ENCODE results near the gene COA1.
A peak's percentile ranks its signal among the peaks of the same experiment; 100 is the strongest.

The COA1 gene

DNA sequence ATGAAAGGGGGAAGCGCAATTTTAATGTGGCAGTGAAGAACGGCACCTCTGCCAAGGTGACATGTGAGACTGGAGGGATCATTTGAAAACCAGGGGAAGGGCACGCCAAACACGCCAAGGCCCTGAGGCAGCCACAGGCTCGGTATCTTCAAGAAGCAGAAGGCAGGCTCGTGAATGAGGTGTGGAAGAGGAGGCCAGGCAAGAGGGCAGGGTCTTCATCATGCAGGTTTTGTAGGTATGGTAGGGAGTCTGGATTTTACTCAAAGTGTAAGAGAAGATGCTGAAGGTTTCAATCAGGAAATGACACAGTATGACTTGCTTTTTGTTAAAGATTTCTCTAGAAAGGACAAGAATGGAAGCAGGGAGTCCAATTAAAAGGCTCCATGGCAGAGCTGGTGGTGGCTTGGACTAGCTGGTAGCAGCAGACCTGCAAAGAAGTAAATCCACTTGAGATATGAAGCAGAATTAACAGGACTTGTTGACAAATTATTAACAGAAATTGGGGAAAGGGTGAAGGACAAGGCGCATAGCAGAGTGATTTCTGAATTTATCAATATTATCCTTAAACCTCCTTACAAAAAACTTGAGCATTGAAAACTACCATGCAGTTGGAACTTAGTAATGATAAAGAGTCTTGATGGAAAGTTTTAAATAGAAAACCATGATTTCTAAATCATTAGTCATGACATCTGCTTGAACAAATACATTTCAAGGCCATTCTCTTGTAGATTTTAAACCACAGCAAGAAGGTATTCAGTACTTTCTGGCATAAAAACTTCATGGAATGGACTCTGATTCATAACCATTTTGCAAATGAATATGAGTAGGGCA, 70.4 kb downstream of the COA1 start:
- DNase-seq (ENCODE audit: low read depth), result peak; percentile 91
- TF ChIP-seq, protein P1, sequence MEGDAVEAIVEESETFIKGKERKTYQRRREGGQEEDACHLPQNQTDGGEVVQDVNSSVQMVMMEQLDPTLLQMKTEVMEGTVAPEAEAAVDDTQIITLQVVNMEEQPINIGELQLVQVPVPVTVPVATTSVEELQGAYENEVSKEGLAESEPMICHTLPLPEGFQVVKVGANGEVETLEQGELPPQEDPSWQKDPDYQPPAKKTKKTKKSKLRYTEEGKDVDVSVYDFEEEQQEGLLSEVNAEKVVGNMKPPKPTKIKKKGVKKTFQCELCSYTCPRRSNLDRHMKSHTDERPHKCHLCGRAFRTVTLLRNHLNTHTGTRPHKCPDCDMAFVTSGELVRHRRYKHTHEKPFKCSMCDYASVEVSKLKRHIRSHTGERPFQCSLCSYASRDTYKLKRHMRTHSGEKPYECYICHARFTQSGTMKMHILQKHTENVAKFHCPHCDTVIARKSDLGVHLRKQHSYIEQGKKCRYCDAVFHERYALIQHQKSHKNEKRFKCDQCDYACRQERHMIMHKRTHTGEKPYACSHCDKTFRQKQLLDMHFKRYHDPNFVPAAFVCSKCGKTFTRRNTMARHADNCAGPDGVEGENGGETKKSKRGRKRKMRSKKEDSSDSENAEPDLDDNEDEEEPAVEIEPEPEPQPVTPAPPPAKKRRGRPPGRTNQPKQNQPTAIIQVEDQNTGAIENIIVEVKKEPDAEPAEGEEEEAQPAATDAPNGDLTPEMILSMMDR (conservative IDR thresholded peaks at IDR 0.05; ENCODE audit: low read depth, low read length), result no peak
- no peak overlapping the region for H3K4me3 ChIP-seq (ENCODE audit: low read depth, low read length)

DNA sequence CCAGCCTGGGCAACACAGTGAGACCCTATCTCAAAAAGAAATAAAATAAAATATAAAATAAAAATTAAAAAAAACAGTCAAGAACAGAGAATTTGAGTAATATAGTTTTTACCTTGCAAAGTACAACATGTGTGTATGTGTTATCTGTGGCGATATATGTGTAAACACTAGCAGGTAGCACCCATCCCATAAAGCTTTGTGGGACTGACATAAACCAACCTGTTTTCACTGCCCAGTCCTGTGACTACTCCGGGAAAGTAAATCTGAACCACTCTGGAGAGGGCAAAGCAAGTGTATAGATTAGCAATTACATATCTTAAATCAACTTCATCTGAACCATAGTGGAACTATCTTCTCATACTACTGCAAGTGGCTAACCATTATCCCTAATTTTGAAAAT, 72.3 kb downstream of the COA1 start:
- H3K4me3 ChIP-seq (ENCODE audit: low read depth, low read length), result no peak overlapping the region
- no peak for DNase-seq (ENCODE audit: low read depth)
- TF ChIP-seq, protein P1 (conservative IDR thresholded peaks at IDR 0.05; ENCODE audit: low read depth, low read length), result no peak

DNA sequence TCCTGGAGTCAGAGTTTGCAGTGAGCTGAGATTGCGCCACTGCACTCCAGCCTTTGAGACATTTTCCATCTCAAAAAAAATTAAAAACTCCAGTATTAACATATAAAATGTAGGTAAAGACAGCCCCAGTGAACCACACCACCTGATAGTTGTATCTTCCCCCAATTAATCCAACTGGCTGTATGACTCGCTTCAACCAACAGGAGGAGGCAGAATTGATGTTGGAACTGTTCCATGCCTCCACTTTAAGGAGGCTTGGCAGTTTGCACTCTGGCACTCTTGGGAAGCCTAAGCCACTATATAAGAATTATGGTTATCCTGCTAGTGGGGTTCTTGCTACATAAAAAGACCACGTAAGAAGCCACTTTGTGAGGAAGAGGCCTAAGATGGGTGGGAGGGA, 73.7 kb downstream of the COA1 start:
- TF ChIP-seq, protein P1 (conservative IDR thresholded peaks at IDR 0.05; ENCODE audit: low read depth, low read length), result no peak
- no peak overlapping the region for H3K4me3 ChIP-seq (ENCODE audit: low read depth, low read length)
- no peak for DNase-seq (ENCODE audit: low read depth)

DNA sequence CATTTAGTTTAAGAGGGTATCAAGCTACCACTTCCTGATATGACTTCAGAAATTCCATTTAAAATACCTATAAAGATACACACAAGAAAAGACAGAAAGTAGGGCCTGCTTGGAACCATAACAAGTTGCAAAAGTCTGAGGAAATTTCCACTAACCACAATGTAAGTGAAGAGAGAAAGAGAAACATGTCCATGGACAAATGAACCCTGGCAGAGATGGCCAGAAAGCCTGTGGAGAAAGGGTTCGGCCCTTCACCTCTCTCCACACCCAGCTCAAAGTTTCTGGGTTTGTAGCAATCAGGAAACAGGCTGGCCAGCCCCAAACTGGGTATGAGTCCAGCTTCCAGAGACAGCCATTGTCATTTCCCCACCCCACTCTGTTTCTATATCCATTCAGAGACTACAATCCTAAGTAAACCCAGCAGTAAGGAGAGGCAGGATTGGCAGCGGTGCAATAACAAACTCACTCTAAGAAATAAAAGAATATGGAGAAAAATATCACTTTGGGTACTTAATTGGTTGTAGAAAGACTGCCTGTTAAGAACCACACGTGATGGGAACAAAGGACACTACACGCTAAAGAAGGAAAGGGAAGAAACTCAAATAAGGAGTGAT, 75.3 kb downstream of the COA1 start:
- DNase-seq (ENCODE audit: low read depth), result peak; percentile 48
- TF ChIP-seq, protein P1 (conservative IDR thresholded peaks at IDR 0.05; ENCODE audit: low read depth, low read length), result no peak
- H3K4me3 ChIP-seq (ENCODE audit: low read depth, low read length), result no peak overlapping the region

DNA sequence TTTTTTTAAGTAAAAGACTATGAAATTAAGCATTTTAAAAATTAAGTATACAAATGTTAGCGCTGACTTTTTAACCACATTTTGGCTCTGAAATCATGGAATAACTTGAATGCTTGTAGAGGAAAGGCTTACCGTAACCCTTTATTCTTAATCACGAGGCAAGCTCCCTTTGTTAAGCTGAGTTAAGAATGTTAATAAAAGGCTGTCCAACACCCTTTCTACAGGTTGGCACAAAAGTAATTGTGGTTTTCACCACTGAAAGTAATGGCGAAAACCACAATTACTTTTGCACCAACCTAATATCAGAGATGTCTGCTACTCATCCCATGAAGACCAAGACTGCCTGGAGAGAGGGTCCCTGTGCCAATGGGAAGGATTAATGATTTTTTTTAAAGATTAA, 75.9 kb downstream of the COA1 start:
- DNase-seq (ENCODE audit: low read depth), result no peak
- TF ChIP-seq, protein P1 (conservative IDR thresholded peaks at IDR 0.05; ENCODE audit: low read depth, low read length), result no peak
- no peak overlapping the region for H3K4me3 ChIP-seq (ENCODE audit: low read depth, low read length)

DNA sequence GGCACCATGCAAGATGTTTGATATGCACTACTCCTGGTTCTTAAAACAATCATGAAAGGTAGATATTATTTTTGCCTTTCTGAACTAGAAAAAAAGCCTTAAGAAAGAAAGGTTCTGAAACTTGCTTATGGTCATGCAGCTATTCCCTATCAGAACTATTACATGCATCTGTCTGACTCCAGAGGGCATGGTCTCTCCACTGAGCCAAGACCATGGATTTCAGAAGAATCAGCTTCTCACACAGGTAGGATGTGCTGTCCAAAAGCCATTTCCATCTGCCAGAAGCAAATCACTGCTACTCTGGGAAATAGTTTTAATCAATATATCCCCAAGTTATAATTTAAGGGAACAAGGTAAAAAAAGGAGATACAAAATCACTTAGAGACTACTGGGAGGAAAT, 77.0 kb downstream of the COA1 start:
- no peak overlapping the region for H3K4me3 ChIP-seq (ENCODE audit: low read depth, low read length)
- TF ChIP-seq, protein P1 (conservative IDR thresholded peaks at IDR 0.05; ENCODE audit: low read depth, low read length), result peak; percentile 26
- peak; percentile 31 for DNase-seq (ENCODE audit: low read depth)

Measured in choroid plexus epithelial cell (primary cell).